SK-N-SH (cell line): ENCODE data around the gene TAF6. TPM values are rescaled to one million over a fixed set of nuclear protein-coding genes. Genes with fewer than 3 reads are reported as not detected.

Experiments
- CTCF ChIA-PET: fragments of 300-600, 350-600 bp; formaldehyde crosslinking; extraction: SDS; loops from one replicate; lab custom pipeline; 2021; lab: Yijun Ruan, JAX
- POLR2A ChIA-PET: fragments of 350-600 bp; sonication (Branson Sonifier 250); formaldehyde crosslinking; extraction: SDS; loops from one replicate; lab custom pipeline; 2020; ENCODE audit warnings: antibody characterized with exemption, inconsistent platforms; lab: Yijun Ruan, JAX
- DNase-seq: peaks from one replicate; pipeline ENCODE4 v3.0.0; 2012
- H2AFZ ChIP-seq: fragments of 200-600 bp; sonication (generic); 2 replicates; pipeline ENCODE4 v1.8.1; 2016; ENCODE audit warnings: antibody characterized with exemption, mild to moderate bottlenecking, low read depth
- H3F3A ChIP-seq: fragments of 200-600 bp; sonication (generic); replicated peaks from 2 replicates; pipeline ENCODE3; 2016; ENCODE audit warnings: antibody characterized with exemption, mild to moderate bottlenecking; ENCODE audit not compliant: insufficient read depth
- H3K27ac ChIP-seq, 2 experiments: fragments of 200-500 bp in 1 of 2; fragments of 200-600 bp in 1 of 2; sonication (Bioruptor generic) in 1 of 2; sonication (generic), shearing (Covaris generic) in 1 of 2; 2 replicates each; pipeline versions ENCODE4 v1.5.1 to v1.6.1; 2014 to 2016; ENCODE audit warnings: low read depth in 2 of 2, inconsistent platforms in 1 of 2, low read length in 1 of 2, mild to moderate bottlenecking in 1 of 2, mixed read lengths in 1 of 2
- H3K27me3 ChIP-seq: fragments of 200-600 bp; sonication (generic), shearing (Covaris generic); 2 replicates; pipeline ENCODE4 v1.6.1; 2016; ENCODE audit warnings: mixed run types; ENCODE audit not compliant: insufficient read depth
- H3K36me3 ChIP-seq, 2 experiments: fragments of 200-500 bp in 1 of 2; fragments of 200-600 bp in 1 of 2; sonication (Bioruptor generic) in 1 of 2; sonication (generic) in 1 of 2; replicated peaks in 1 of 2; 2 replicates each; pipeline versions ENCODE3 to v1.5.1; 2014 to 2016; ENCODE audit warnings: low read length in 1 of 2, mild to moderate bottlenecking in 1 of 2; ENCODE audit not compliant: insufficient read depth in 2 of 2, control insufficient read depth in 1 of 2
- H3K4me1 ChIP-seq, 2 experiments: fragments of 200-500 bp in 1 of 2; fragments of 200-600 bp in 1 of 2; sonication (Bioruptor generic) in 1 of 2; sonication (generic), shearing (Covaris generic) in 1 of 2; 2 replicates each; pipeline versions ENCODE4 v1.5.1 to v1.6.1; 2014 to 2016; ENCODE audit warnings: low read depth in 1 of 2, low read length in 1 of 2, mixed run types in 1 of 2; ENCODE audit not compliant: insufficient read depth in 2 of 2, control insufficient read depth in 1 of 2
- H3K4me2 ChIP-seq: fragments of 200-600 bp; sonication (generic), shearing (Covaris generic); 2 replicates; pipeline ENCODE4 v1.6.1; 2017; ENCODE audit warnings: mixed run types
- H3K4me3 ChIP-seq, 2 experiments: fragments of 200-500 bp in 1 of 2; fragments of 200-600 bp in 1 of 2; sonication (Bioruptor generic) in 1 of 2; sonication (generic), shearing (Covaris generic) in 1 of 2; 2 replicates each; pipeline versions ENCODE4 v1.5.1 to v1.8.1; 2014 to 2016; ENCODE audit warnings: low read depth in 2 of 2, inconsistent platforms in 1 of 2, low read length in 1 of 2, mild to moderate bottlenecking in 1 of 2, mixed read lengths in 1 of 2, moderate library complexity in 1 of 2
- H3K79me2 ChIP-seq: fragments of 200-600 bp; sonication (generic); 2 replicates; pipeline ENCODE4 v1.8.1; 2017; ENCODE audit warnings: mild to moderate bottlenecking; ENCODE audit not compliant: insufficient read depth
- H3K9ac ChIP-seq: fragments of 200-600 bp; sonication (generic); 2 replicates; pipeline ENCODE4 v1.6.1; 2017; ENCODE audit warnings: mixed run types
- H3K9me2 ChIP-seq: fragments of 200-600 bp; sonication (generic); 2 replicates; pipeline ENCODE4 v1.6.1; 2017; ENCODE audit warnings: mixed run types
- H3K9me3 ChIP-seq: fragments of 200-600 bp; sonication (generic); 2 replicates; pipeline ENCODE4 v1.6.1; 2017; ENCODE audit warnings: mixed run types, mild to moderate bottlenecking, moderate library complexity
- H4K20me1 ChIP-seq: fragments of 200-600 bp; sonication (generic); 2 replicates; pipeline ENCODE4 v1.6.1; 2017; ENCODE audit warnings: mild to moderate bottlenecking, mixed run types; ENCODE audit not compliant: insufficient read depth
- CHD2 ChIP-seq: fragments of 150-350 bp; IDR thresholded peaks from 2 replicates; pipeline ENCODE4 v1.6.1; 2018; ENCODE audit warnings: low read length; ENCODE audit not compliant: partially characterized antibody
- CTCF ChIP-seq: fragments of 200-600 bp; sonication (generic); IDR thresholded peaks from 2 replicates; pipeline ENCODE4 v1.6.1; 2017; ENCODE audit warnings: antibody characterized with exemption, mild to moderate bottlenecking, moderate library complexity
- ELF1 ChIP-seq: IDR thresholded peaks from 2 replicates; pipeline ENCODE4 v1.4.0; 2012
- EP300 ChIP-seq, 2 experiments: IDR thresholded peaks; 2 replicates each; pipeline versions ENCODE4 v1.4.0 to v1.6.1; 2012; ENCODE audit warnings: borderline replicate concordance in 1 of 2, low read depth in 1 of 2, low read length in 1 of 2
- FOXM1 ChIP-seq: IDR thresholded peaks from 2 replicates; pipeline ENCODE4 v1.4.0; 2012; ENCODE audit warnings: low read depth, mild to moderate bottlenecking
- GABPA ChIP-seq: IDR thresholded peaks from 2 replicates; pipeline ENCODE4 v1.4.0; 2012; ENCODE audit warnings: low read depth, mild to moderate bottlenecking
- JUND ChIP-seq: IDR thresholded peaks from 2 replicates; pipeline ENCODE4 v1.4.0; 2012
- MAX ChIP-seq: IDR thresholded peaks from 2 replicates; pipeline ENCODE4 v1.4.0; 2012; ENCODE audit warnings: low read depth
- NFIC ChIP-seq: IDR thresholded peaks from 2 replicates; pipeline ENCODE4 v1.4.0; 2012; ENCODE audit warnings: borderline replicate concordance
- RAD21 ChIP-seq: IDR thresholded peaks from 2 replicates; pipeline ENCODE4 v1.6.1; 2012; ENCODE audit warnings: mild to moderate bottlenecking, low read length
- RCOR1 ChIP-seq: fragments of 150-350 bp; IDR thresholded peaks from 2 replicates; pipeline ENCODE4 v1.6.1; 2017; ENCODE audit warnings: antibody characterized with exemption, low read length
- REST ChIP-seq: IDR thresholded peaks from 2 replicates; pipeline ENCODE4 v1.6.1; 2012; ENCODE audit warnings: mild to moderate bottlenecking, low read depth, low read length, moderate library complexity
- SMC3 ChIP-seq: IDR thresholded peaks from 2 replicates; pipeline ENCODE4 v1.6.1; 2012; ENCODE audit warnings: low read depth, low read length, improper control_type of control experiment
- TEAD4 ChIP-seq: IDR thresholded peaks from 2 replicates; pipeline ENCODE4 v1.4.0; 2012; ENCODE audit warnings: mild to moderate bottlenecking, borderline replicate concordance; ENCODE audit not compliant: insufficient read depth
- YY1 ChIP-seq: IDR thresholded peaks from 2 replicates; pipeline ENCODE4 v1.4.0; 2012; ENCODE audit warnings: low read depth, mild to moderate bottlenecking
- ZBTB33 ChIP-seq: IDR thresholded peaks from 2 replicates; pipeline ENCODE4 v1.4.0; 2012; ENCODE audit warnings: low read depth, borderline replicate concordance
- whole genome bisulfite sequencing: methylation state at CpG from one replicate; pipeline ENCODE4 v1.1.6; 2017; ENCODE audit warnings: low lambda C conversion rate; 5-methylcytosine and 5-hydroxymethylcytosine counted together
- polyA plus RNA-seq, 3 experiments: library from polyadenylated mRNA; depleted of rRNA; stranded (reverse); fragments of >200 nt; gene quantifications; 2 replicates each; pipeline ENCODE4 v1.2.3, GENCODE V29; 2012

Gene TAF6
- polyA plus RNA-seq, 1 of the 3 experiments (the other 2 are of a cell fraction): 70.5 TPM

GRCh38 chr7:100075418-100075817, 43.7 kb downstream of the TAF6 start (continued):
- TF ChIP-seq ZBTB33 (no peak), ELF1 (no peak), NFIC (no peak), YY1 (no peak), GABPA (no peak), SMC3 (no peak), RAD21 (no peak), CTCF (no peak), TEAD4 (no peak), FOXM1 (no peak)
- TF ChIP-seq, all 33 proteins: peak for 0

GRCh38 chr7:100074841-100075240, 44.3 kb downstream of the TAF6 start:
- ChIA-PET POLR2A (no interaction called here), CTCF (interaction anchor here (0.8 to 2.1 kb wide), 5 partner anchors 10 to 81 kb away, joined by 3 to 9 read pairs (median 5); no protein-coding TSS in a partner anchor)
- Histone ChIP-seq H3K36me3 (peaks cover 83 to 100% of the 10 kb centered on the region in 2 experiments), H3K4me1 (peaks cover 6 to 8% of the 10 kb centered on the region in 2 experiments; a peak in 3 of 4 replicates), H3K9me3 (peaks cover 37% of the 10 kb centered on the region), H3K4me3 (no peak overlapping the region; a peak in 1 of 4 replicates), H2AFZ (no peak overlapping the region), H3F3A (peaks cover 10% of the 10 kb centered on the region), H3K9me2 (no peaks in the 10 kb centered on the region), H3K79me2 (peaks cover 68% of the 10 kb centered on the region), H3K27me3 (no peaks in the 10 kb centered on the region), H3K9ac (no peak overlapping the region), H4K20me1 (peaks cover 14% of the 10 kb centered on the region; the same call in 1 of the 2 replicates), H3K27ac (no peak overlapping the region), H3K4me2 (no peak overlapping the region)
- TF ChIP-seq EP300 (IDR thresholded peaks at IDR 0.05; ENCODE audit: borderline replicate concordance in 1 of 2, low read depth in 1 of 2, low read length in 1 of 2) (no peak), RCOR1 (no peak), MAX (no peak), FOXM1 (no peak), CHD2 (no peak), SMC3 (no peak), JUND (no peak), CTCF (no peak), REST (no peak), GABPA (no peak)
- 97% methylated on average over 7 of the region's 7 CpGs for WGBS
- DNase-seq: no peak
